HG03135 (cell line): ENCODE data around the gene BPNT1.
"Not testable (repeated sequence)": the region's sequence is repeated elsewhere in the genome, so short reads cannot be mapped to it uniquely, and the experiment has no call there.

Source experiments
- ATAC-seq: cut with Tn5 transposase; IDR thresholded peaks from one replicate; pipeline ENCODE4 v1.9.1; 2021; ENCODE audit warnings: mild to moderate bottlenecking, moderate library complexity; ENCODE audit not compliant: unreplicated experiment

BPNT1 gene

DNA sequence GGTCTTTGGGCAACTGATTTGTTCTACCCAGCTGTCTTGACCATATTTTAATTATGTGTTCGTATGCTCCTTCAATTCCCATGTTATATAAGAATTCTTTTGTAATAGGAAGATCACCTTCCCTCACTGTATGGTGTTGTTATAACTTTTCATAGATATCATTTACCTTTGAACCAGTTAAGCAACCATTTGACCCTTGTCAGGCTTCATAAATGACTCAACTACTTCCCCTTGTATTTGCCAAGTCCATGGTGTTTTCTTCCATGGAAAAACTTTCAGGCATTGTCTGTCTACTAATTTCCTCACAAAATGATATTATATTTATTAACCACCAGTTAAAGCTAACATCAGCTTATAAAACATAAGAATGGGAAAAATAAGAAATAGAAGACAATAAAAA is 5.1 kb downstream of the BPNT1 start:
- ATAC-seq, result no peak

DNA sequence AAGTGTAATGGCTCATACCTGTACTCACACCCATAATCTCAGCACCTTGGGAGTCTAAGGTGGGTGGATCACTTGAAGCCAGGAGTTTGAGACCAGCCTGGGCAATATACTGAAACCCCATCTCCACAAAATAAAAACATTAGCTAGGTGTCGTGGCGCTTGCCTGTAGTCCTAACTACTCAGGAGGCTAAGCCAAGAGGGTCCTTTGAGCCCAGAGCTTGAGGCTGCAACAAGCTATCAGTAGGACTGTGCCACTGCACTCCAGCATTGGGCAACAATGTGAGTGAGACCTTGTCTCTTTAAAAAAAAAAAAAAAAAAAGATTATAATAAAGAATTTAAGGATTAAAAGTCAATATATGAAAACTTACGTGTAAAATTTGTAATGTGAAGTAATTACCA is 11.7 kb downstream of the BPNT1 start:
- no peak for ATAC-seq

DNA sequence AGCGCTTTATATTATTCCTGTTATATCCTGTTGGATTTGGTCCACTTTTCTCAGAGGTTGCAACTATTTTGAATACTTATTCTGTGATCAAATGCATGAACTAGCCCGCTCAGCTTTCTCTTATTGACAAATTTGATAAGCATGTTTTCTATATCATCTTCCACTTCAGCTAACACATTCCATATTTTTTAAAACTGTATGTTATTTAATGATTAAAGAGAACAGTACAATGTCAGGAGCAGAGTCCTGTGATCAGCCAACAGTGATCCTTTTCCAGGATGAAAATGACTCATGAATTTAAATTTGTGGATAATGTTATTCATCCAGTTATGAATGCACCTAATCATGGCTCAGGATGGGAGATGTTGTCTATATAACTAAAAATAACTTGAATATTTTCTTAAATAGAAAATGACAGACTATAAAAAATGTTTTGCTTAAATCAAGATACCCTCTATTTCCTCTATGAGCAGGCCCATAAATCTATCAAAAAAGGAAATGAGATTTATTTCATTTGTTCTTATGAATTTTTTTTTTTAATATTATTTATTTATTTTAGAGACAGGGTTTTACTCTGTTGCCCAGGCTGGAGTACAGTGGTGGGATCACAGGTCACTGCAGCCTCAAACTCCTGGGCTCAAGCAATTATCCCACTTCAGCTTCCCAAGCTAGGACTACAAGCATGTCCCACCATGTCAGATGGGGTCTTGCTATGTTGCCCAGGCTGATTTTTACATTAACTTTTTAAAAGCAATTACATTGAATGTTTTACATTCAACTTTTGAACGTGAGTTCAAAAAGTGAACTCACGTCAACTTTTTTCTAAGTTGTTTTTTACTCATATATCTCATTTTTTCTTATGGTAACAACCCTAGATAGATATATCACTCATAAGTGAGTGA is 12.5 kb downstream of the BPNT1 start:
- ATAC-seq, result no peak

- ATAC-seq, result no peak
Observed at GRCh38 chr1:220067269-220068204, 22.1 kb downstream of the BPNT1 start.

GRCh38 chr1:220062629-220063028 is 27.0 kb downstream of the BPNT1 start:
- no peak for ATAC-seq

- no peak for ATAC-seq
Observed at GRCh38 chr1:220060876-220061275, 28.7 kb downstream of the BPNT1 start.

GRCh38 chr1:220056374-220056773 is 33.2 kb downstream of the BPNT1 start:
- no peak for ATAC-seq

DNA sequence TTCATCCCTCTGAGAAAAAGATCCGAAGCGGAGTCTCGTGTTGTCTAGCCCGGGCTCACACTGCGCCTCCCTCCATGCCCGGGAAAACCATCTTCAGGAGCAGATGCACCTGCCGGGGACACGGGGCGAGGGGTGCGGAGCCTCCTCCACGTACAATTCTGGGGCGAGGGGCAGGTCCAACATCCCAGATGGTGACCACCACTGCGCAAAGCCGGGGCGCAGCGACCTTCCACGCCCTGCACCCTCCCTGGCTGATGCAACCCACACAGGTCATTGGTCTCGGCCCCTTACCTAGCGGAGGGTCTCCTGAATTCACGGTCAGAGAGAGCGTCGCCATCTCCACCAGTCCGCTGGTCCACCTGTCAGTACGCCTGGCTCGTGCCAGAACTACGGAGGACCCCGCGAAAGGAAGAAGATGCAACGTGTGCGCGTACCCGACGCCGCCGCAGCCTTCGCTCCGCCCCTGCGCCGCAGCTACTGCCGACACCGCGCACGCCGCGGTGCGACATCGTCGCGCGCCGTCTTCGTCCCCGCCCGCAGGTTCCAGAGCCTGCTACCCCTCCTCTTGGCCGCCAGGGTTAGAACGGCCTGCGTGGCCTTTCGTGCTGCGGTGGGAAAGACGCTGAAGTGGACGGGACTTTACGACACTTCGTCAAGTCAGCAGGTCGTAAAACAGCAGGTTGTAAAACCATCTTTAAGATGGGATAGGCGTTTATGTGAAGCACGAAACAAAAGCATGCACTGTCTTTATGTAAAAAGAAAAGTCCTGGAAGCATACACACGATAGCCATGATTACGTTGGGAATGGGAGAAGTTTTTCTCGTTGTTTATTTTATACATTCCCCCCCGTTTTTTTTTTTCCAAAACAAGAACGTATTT is 43.3 kb downstream of the BPNT1 start, which contains the start of gene EPRS1:
Gene EPRS1, minus strand, starts transcription at position 454 of the 879 bp plus-strand sequence. Its CDS starts 117 bp downstream, at position 337.
- peak; percentile 100 for ATAC-seq

- ATAC-seq, result no peak
Observed at GRCh38 chr1:220045356-220046051, 44.1 kb downstream of the BPNT1 start.

- no peak for ATAC-seq
Observed at GRCh38 chr1:220044678-220045355, 44.8 kb downstream of the BPNT1 start.

GRCh38 chr1:220043646-220044045 is 45.9 kb downstream of the BPNT1 start:
- ATAC-seq, result no peak

DNA sequence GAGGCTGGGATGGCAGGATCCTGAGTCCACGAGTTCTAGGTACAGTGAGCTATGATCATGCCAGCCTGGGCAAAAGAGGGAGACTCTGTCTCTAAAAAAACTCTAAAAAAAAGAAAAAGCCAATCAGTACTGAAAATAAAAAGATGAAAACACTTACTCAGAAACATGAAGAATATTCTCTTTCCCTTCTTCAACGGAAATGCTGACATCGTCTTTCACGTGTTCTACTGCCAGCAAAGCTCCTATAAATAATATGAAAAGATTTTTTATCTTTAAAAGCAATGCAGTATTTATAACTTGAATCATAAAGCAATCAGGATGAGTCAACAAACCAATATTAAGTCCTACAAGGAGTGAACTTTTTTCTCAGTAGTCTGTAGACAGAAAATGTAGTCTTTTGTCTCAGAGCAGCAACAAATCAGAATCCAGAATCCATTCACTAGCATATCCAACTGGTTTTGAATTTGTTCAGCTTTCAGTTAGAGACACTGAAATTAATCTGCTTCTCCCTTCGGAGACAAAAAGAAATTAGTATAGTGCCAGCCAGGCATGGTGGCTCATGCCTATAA is 49.5 kb downstream of the BPNT1 start:
- ATAC-seq, result no peak

- ATAC-seq, result no peak
Observed at GRCh38 chr1:220038640-220039039, 50.9 kb downstream of the BPNT1 start.

GRCh38 chr1:220037810-220038209 is 51.8 kb downstream of the BPNT1 start:
- not testable (repeated sequence) for ATAC-seq

GRCh38 chr1:220032911-220033310 is 56.7 kb downstream of the BPNT1 start:
- no peak for ATAC-seq

DNA sequence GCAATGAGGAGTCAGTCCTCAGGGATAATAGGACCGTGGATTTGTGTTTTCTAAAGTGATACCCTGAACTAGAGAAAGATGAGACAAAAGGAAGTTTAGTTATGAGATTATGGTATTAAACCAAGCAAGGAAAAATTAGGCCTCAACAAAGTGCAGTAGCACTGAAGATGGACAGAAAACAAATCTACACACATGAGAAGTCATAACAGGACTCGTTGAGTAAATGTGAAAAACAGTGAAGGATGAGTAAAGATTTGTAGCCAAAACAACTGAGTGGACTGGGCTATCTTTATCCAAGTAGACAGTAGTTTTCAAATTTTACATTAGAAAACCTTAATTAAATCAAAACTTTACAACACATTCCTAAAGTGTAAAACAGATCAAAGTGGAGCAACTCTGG is 58.3 kb downstream of the BPNT1 start:
- ATAC-seq, result no peak

- no peak for ATAC-seq
Observed at GRCh38 chr1:220028346-220028895, 61.2 kb downstream of the BPNT1 start.

DNA sequence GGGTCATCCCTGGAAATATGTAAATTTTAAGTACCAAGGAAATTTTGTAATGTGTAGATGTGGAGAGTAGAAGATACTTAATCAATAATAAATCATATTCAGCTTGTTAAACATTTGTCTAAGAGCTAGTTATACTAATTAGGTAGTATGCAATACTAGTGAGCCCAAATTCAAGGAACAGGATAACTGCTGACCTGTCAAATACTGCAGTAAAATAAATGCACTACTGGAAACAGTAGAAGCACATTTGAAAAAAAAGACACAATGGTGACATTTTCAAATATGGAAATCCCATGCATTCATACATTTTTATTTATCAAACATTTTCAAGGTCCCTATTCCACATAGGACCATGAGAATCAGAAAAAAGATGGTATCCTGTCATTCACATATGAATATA is 70.5 kb downstream of the BPNT1 start:
- ATAC-seq, result no peak

DNA sequence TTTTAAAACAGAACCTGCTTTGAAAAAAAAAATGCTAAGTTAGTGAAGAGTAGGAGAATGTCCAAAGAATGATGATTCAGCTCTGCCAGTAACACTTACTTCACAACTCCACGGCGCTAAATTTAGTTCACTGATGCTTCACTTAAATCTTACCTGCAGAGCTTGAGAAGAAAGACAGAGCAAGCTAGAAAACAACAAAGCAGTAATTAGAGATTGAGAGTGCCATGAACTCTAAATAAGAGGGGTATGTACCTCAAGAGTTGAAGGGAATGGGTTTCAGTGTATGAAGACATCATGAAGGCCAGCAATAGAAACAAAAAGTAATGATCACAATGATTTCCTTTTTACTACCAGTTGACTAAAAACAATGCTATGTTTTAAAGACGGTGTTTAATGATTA is 76.1 kb downstream of the BPNT1 start:
- ATAC-seq, result peak; percentile 79
